Large intestine (tissue), 3 donors: ENCODE measurements around the gene PDZD7. TPM values are rescaled to one million over a fixed set of nuclear protein-coding genes. Genes with fewer than 3 reads are reported as not detected.

Experiments
- DNase-seq, 2 donors: peaks; one replicate each; pipeline versions ENCODE4 v3.0.0 to v3.0.0-alpha.2; 2013
- H3K27ac ChIP-seq: one replicate; pipeline ENCODE4 v1.5.1; 2013; ENCODE audit warnings: low read length
- H3K27me3 ChIP-seq: 2 replicates; pipeline ENCODE4 v1.6.1; 2013; ENCODE audit warnings: low read length; ENCODE audit not compliant: control insufficient read depth, insufficient read depth
- H3K36me3 ChIP-seq: 2 replicates; pipeline ENCODE4 v1.6.1; 2013; ENCODE audit warnings: low read length; ENCODE audit not compliant: control insufficient read depth, insufficient read depth
- H3K4me1 ChIP-seq: one replicate; pipeline ENCODE4 v1.6.1; 2013; ENCODE audit warnings: low read length; ENCODE audit not compliant: control insufficient read depth, insufficient read depth
- H3K4me3 ChIP-seq: one replicate; pipeline ENCODE4 v1.5.1; 2013; ENCODE audit warnings: low read length
- H3K9me3 ChIP-seq: one replicate; pipeline ENCODE4 v1.6.1; 2013; ENCODE audit warnings: mild to moderate bottlenecking, low read depth, low read length, moderate library complexity; ENCODE audit not compliant: control insufficient read depth
- WGBS: methylation state at CpG from one replicate; pipeline ENCODE4 v1.1.5; 2013; ENCODE audit warnings: low lambda C conversion rate; ENCODE audit not compliant: insufficient coverage; 5-methylcytosine and 5-hydroxymethylcytosine counted together
- polyA plus RNA-seq: library from polyadenylated mRNA; unstranded; fragments of 120-200 nt; gene quantifications from one replicate; pipeline ENCODE4 v1.2.1, GENCODE V29; 2013

Gene PDZD7
- polyA plus RNA-seq, 1 donor: 95.8 TPM

DNA sequence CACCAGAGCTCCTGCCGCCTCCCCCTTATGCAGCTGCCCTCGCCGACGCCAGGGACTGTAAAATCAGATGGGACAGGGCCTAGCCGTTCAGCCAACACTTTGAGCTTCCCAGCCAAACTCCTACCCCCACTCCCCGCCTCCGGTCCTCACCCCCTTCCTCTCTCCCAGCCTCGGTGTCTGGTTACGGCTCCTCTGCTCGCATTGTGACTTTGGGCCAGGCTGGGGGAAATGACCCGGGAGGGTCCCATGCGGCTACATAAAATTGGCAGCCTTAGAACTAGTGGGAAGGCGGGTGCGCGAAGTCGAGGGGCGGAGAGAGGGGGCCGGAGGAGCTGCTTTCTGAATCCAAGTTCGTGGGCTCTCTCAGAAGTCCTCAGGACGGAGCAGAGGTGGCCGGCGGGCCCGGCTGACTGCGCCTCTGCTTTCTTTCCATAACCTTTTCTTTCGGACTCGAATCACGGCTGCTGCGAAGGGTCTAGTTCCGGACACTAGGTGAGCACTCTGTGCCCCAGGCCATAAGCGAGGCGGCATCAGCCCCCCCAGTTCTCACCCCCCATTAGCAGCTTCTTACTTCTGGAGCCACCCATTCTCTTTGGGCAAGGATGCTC, 30.8 kb upstream of the PDZD7 start, which contains the start of gene KAZALD1:
TSS of gene KAZALD1 (plus strand) at position 366 of the 608 bp plus-strand sequence. CDS start 604 bp downstream, outside the sequence.
- peak within 1 kb of the TSS; percentile 96 for H3K4me3 ChIP-seq
- peaks cover 4% of the 10 kb centered on the region for H3K9me3 ChIP-seq
- H3K27ac ChIP-seq: peak within 1 kb of the TSS; percentile 99
- no peaks in the 10 kb centered on the region for H3K36me3 ChIP-seq
- DNase-seq: peak in 1 of 2 donors; percentile 46
- peaks cover 5% of the 10 kb centered on the region for H3K27me3 ChIP-seq
- WGBS: no CpG with 5 or more reads among the region's 31 CpGs
- H3K4me1 ChIP-seq: peaks cover 53% of the 10 kb centered on the region

GRCh38 chr10:101060951-101061623, 30.2 kb upstream of the PDZD7 start:
- Histone ChIP-seq H3K27ac (peak overlapping the region; percentile 99), H3K27me3 (peaks cover 3% of the 10 kb centered on the region), H3K4me1 (peaks cover 52% of the 10 kb centered on the region), H3K9me3 (peaks cover 4% of the 10 kb centered on the region), H3K4me3 (peak overlapping the region; percentile 96), H3K36me3 (no peaks in the 10 kb centered on the region)
- peak; percentile 95 to 96 for DNase-seq
- no CpG with 5 or more reads among the region's 67 CpGs for WGBS

DNA sequence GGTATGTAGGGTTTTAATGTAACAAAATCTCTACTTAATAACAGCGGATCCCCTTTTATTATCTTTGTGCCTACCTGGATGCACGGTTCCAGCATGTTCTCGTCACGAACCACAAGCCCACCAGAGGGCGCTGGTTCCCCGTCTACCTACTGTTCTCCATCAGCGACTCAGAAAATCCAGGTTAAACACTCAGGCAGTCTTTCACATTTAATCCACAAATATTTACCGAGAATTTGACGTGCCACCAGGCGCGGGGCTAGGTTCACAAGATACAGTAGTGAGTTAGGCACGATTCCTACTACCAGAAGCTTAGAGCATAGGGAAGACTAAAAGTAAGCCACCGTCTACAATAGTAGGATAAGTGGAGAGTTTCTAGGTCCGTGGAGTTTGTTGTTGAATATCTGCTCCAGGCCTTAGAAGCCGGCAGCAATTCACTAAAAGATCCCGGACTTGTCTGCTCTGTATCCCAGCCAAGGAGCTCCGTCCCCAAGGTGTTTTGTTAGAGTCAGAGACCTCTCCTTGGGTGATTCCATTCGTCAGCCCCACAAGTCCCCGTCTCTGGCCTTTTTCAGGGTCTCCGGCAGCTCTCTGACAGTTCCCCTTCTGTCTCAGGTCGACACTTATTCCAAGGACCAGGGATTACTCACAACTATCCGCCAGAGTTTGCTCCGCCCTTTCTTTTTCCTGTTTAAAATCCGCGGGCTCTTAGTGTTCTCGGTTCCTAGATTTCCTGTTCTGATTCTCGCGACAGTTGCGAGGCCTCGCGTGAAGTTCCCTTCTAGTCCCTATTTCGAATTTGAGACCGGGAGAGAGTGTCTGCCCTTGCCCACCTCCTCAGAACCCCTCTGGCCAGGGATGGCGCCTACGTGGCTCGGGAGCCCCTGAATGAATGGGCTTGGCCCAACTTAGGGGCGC, 29.4 kb upstream of the PDZD7 start:
- Histone ChIP-seq H3K36me3 (no peaks in the 10 kb centered on the region), H3K9me3 (peaks cover 4% of the 10 kb centered on the region), H3K27ac (peak overlapping the region; percentile 99), H3K27me3 (peaks cover 3% of the 10 kb centered on the region), H3K4me1 (peaks cover 49% of the 10 kb centered on the region), H3K4me3 (peak overlapping the region; percentile 96)
- peak; percentile 91 to 95 for DNase-seq
- no CpG with 5 or more reads among the region's 37 CpGs for WGBS

- no peak overlapping the region for H3K27ac ChIP-seq
- H3K9me3 ChIP-seq: no peaks in the 10 kb centered on the region
- no peak overlapping the region for H3K4me3 ChIP-seq
- peaks cover 27% of the 10 kb centered on the region for H3K4me1 ChIP-seq
- peak in 1 of 2 donors; percentile 42 for DNase-seq
- H3K27me3 ChIP-seq: no peaks in the 10 kb centered on the region
- 95% methylated on average over 1 of the region's 4 CpGs for WGBS
- no peaks in the 10 kb centered on the region for H3K36me3 ChIP-seq
Measured at GRCh38 chr10:101056365-101057151, 25.6 kb upstream of the PDZD7 start.

DNA sequence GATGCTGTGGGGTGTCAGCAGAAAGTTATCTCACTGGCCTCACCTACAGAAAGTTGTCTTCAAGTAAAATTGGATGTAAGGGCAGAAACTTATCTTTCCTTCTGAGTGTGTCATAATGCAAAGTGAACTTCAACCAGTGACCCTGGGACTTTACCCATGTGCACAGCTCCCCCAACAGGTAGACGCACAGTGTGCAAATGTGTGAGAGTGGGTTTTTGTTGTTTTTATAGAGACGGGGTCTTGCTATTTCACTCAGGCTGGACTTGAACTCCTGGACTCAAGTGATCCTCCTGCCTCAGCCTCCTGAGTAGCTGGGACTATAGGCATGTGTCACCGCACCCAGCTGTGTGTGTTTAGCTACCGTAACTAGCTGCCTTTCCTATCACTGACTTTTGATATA, 24.5 kb upstream of the PDZD7 start:
- no CpG with 5 or more reads among the region's 4 CpGs for WGBS
- H3K4me3 ChIP-seq: no peak overlapping the region
- DNase-seq: peak; percentile 73 to 83
- no peaks in the 10 kb centered on the region for H3K9me3 ChIP-seq
- peaks cover 29% of the 10 kb centered on the region for H3K4me1 ChIP-seq
- H3K27me3 ChIP-seq: peaks cover 7% of the 10 kb centered on the region
- H3K27ac ChIP-seq: peak overlapping the region; percentile 75
- no peaks in the 10 kb centered on the region for H3K36me3 ChIP-seq

GRCh38 chr10:101054876-101055275, 23.9 kb upstream of the PDZD7 start:
- WGBS: no CpG with 5 or more reads among the region's 5 CpGs
- Histone ChIP-seq H3K27ac (peak overlapping the region; percentile 75), H3K9me3 (no peaks in the 10 kb centered on the region)

GRCh38 chr10:101054351-101054750, 23.4 kb upstream of the PDZD7 start:
- WGBS: no CpG with 5 or more reads among the region's 1 CpG
- Histone ChIP-seq H3K36me3 (no peaks in the 10 kb centered on the region), H3K27me3 (peaks cover 17% of the 10 kb centered on the region), H3K9me3 (no peaks in the 10 kb centered on the region), H3K4me3 (no peak overlapping the region), H3K27ac (peak overlapping the region; percentile 75), H3K4me1 (peaks cover 31% of the 10 kb centered on the region)
- DNase-seq: no peak

More at GRCh38 chr10:101054876-101055275, 23.9 kb upstream of the PDZD7 start:
- Histone ChIP-seq H3K4me3 (no peak overlapping the region), H3K27me3 (peaks cover 12% of the 10 kb centered on the region), H3K36me3 (no peaks in the 10 kb centered on the region), H3K4me1 (peaks cover 34% of the 10 kb centered on the region)
- peak; percentile 50 to 80 for DNase-seq

GRCh38 chr10:101053516-101053915, 22.6 kb upstream of the PDZD7 start:
- H3K27me3 ChIP-seq: peaks cover 26% of the 10 kb centered on the region
- H3K4me3 ChIP-seq: no peak overlapping the region
- no peak for DNase-seq
- no peak overlapping the region for H3K27ac ChIP-seq
- H3K36me3 ChIP-seq: no peaks in the 10 kb centered on the region
- H3K9me3 ChIP-seq: no peaks in the 10 kb centered on the region
- peaks cover 34% of the 10 kb centered on the region for H3K4me1 ChIP-seq

DNA sequence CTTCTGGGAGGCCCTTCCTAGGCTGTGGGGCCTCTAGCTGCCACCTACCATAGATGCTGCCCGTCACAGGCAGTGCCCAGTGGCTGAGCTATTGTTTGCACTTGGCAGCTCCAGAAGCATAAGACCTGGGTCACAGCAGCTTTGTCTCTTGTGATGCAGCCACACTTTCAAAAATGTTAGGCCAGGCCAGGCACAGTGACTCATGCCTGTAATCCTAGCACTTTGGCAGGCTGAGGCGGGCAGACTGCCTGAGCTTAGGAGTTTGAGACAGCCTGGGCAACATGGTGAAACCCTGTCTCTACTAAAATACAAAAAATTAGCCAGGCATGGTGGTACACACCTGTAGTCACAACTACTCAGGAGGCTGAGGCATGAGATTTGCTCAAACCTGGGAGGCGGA, 21.4 kb upstream of the PDZD7 start:
- no peak for DNase-seq
- WGBS: no CpG with 5 or more reads among the region's 3 CpGs
- H3K27ac ChIP-seq: no peak overlapping the region
- peaks cover 38% of the 10 kb centered on the region for H3K27me3 ChIP-seq
- no peaks in the 10 kb centered on the region for H3K9me3 ChIP-seq
- no peaks in the 10 kb centered on the region for H3K36me3 ChIP-seq
- H3K4me3 ChIP-seq: no peak overlapping the region
- H3K4me1 ChIP-seq: peaks cover 35% of the 10 kb centered on the region
